GM23338 (cell line): ENCODE measurements around the gene TEN1. TPM values are rescaled to one million over a fixed set of nuclear protein-coding genes. Genes with fewer than 3 reads are reported as not detected.

ENCODE experiments used
- ATAC-seq: fragments of 200-7000 bp; cut with Tn5 transposase; 3 replicates; pipeline ENCODE4 v1.9.1; 2020
- DNase-seq: peaks from one replicate; pipeline ENCODE4 v3.0.0-alpha.2; 2015; ENCODE audit warnings: low spot score
- H2AFZ ChIP-seq: fragments of 200-600 bp; sonication (generic); 2 replicates; pipeline ENCODE4 v1.8.0; 2016; ENCODE audit warnings: antibody characterized with exemption, mild to moderate bottlenecking, moderate library complexity
- H3F3A ChIP-seq: fragments of 200-600 bp; sonication (generic); replicated peaks from 2 replicates; pipeline ENCODE4 v1.8.0; 2017; ENCODE audit warnings: antibody characterized with exemption, mixed run types, low read depth
- H3K27ac ChIP-seq: fragments of 200-600 bp; sonication (generic); 2 replicates; pipeline ENCODE4 v1.6.1; 2016; ENCODE audit warnings: low read depth
- H3K27me3 ChIP-seq: fragments of 200-600 bp; sonication (generic); 2 replicates; pipeline ENCODE4 v1.8.0; 2016; ENCODE audit warnings: mild to moderate bottlenecking, mixed run types, moderate library complexity; ENCODE audit not compliant: insufficient read depth
- H3K36me3 ChIP-seq: fragments of 200-600 bp; sonication (generic); 2 replicates; pipeline ENCODE4 v1.8.0; 2016; ENCODE audit warnings: mild to moderate bottlenecking; ENCODE audit not compliant: insufficient read depth
- H3K4me1 ChIP-seq: fragments of 200-600 bp; sonication (generic); 2 replicates; pipeline ENCODE4 v1.8.0; 2016; ENCODE audit warnings: mild to moderate bottlenecking, moderate library complexity; ENCODE audit not compliant: insufficient read depth
- H3K4me2 ChIP-seq: fragments of 200-600 bp; sonication (generic); 2 replicates; pipeline ENCODE4 v1.7.1; 2017; ENCODE audit warnings: mixed run types
- H3K4me3 ChIP-seq: fragments of 200-600 bp; sonication (generic); 2 replicates; pipeline ENCODE4 v1.6.1; 2016; ENCODE audit warnings: mixed run types
- H3K79me2 ChIP-seq: fragments of 200-600 bp; sonication (generic); replicated peaks from 2 replicates; pipeline ENCODE4 v1.8.0; 2017; ENCODE audit warnings: mild to moderate bottlenecking; ENCODE audit not compliant: insufficient read depth
- H3K9me2 ChIP-seq: fragments of 200-600 bp; sonication (generic); 2 replicates; pipeline ENCODE4 v1.8.0; 2017; ENCODE audit not compliant: insufficient read depth
- H4K20me1 ChIP-seq: fragments of 200-600 bp; sonication (generic); replicated peaks from 2 replicates; pipeline ENCODE4 v1.8.0; 2017; ENCODE audit warnings: mild to moderate bottlenecking; ENCODE audit not compliant: insufficient read depth
- H3K27ac Mint-ChIP-seq: 2 replicates; pipeline ENCODE4 v1.8.0; 2020; ENCODE audit warnings: inconsistent platforms, mild to moderate bottlenecking, moderate library complexity, mixed read lengths
- H3K27me3 Mint-ChIP-seq: 3 replicates; pipeline ENCODE4 v1.8.0; 2022; ENCODE audit warnings: low read depth, mild to moderate bottlenecking, moderate library complexity, mixed read lengths, inconsistent platforms; ENCODE audit not compliant: insufficient read depth, poor library complexity
- H3K36me3 Mint-ChIP-seq: 3 replicates; pipeline ENCODE4 v1.8.0; 2021; ENCODE audit warnings: low read depth, mild to moderate bottlenecking, inconsistent platforms, moderate library complexity, mixed read lengths
- H3K4me1 Mint-ChIP-seq: 3 replicates; pipeline ENCODE4 v1.8.0; 2020; ENCODE audit warnings: mild to moderate bottlenecking, inconsistent platforms, mixed read lengths
- H3K4me3 Mint-ChIP-seq: 3 replicates; pipeline ENCODE4 v1.8.0; 2021; ENCODE audit warnings: moderate library complexity, mild to moderate bottlenecking, inconsistent platforms, mixed read lengths
- H3K9me3 Mint-ChIP-seq: 3 replicates; pipeline ENCODE4 v1.8.0; 2020; ENCODE audit warnings: moderate library complexity, mild to moderate bottlenecking, inconsistent platforms, mixed read lengths
- CREB1 ChIP-seq: fragments of 250-450 bp; sonication (Bioruptor Pico); IDR thresholded peaks from 2 replicates; pipeline ENCODE4 v1.5.0; 2020; ENCODE audit warnings: low read depth, mild to moderate bottlenecking, moderate library complexity
- EZH2phosphoT487 ChIP-seq: fragments of 200-600 bp; sonication (generic); IDR thresholded peaks from one replicate; pipeline ENCODE4 v1.8.1; 2018; ENCODE audit warnings: antibody characterized with exemption; ENCODE audit not compliant: unreplicated experiment
- POLR2AphosphoS5 ChIP-seq: IDR thresholded peaks from 2 replicates; pipeline ENCODE4 v1.6.1; 2016; ENCODE audit warnings: antibody characterized with exemption, low read depth
- ZNF114 ChIP-seq: fragments of 250-450 bp; sonication (Bioruptor Pico); IDR thresholded peaks from 2 replicates; pipeline ENCODE4 v1.5.0; 2020; ENCODE audit warnings: mild to moderate bottlenecking, moderate library complexity
- polyA plus RNA-seq: library from polyadenylated mRNA; unstranded; fragments of >200 nt; fragmentation: Nextera tagmentation; extraction: Ambion mirVana; gene quantifications from 2 replicates; pipeline ENCODE4 v1.2.1, GENCODE V29; 2016
- total RNA-seq: library from RNA; depleted of rRNA; stranded (reverse); fragments of >200 nt; shearing (Covaris generic); gene quantifications from 2 replicates; pipeline ENCODE4 v1.2.3, GENCODE V29; 2014
- TF ChIP-seq, protein P1 (sequence below), 2 experiments: fragments of 200-600 bp in 1 of 2; sonication (generic) in 1 of 2; conservative IDR thresholded peaks; 2 replicates each; pipeline versions ENCODE4 v1.5.1 to v1.6.1; 2016 to 2017; ENCODE audit warnings: antibody characterized with exemption in 2 of 2, low read depth in 2 of 2, mild to moderate bottlenecking in 2 of 2, moderate library complexity in 1 of 2
- TF ChIP-seq, protein P2 (sequence below): IDR thresholded peaks from 2 replicates; pipeline ENCODE4 v1.6.1; 2016; ENCODE audit warnings: antibody characterized with exemption

The TEN1 gene
- total and polyA plus RNA-seq, 2 experiments from 2014 or later = 11.3 to 14.1 TPM

DNA sequence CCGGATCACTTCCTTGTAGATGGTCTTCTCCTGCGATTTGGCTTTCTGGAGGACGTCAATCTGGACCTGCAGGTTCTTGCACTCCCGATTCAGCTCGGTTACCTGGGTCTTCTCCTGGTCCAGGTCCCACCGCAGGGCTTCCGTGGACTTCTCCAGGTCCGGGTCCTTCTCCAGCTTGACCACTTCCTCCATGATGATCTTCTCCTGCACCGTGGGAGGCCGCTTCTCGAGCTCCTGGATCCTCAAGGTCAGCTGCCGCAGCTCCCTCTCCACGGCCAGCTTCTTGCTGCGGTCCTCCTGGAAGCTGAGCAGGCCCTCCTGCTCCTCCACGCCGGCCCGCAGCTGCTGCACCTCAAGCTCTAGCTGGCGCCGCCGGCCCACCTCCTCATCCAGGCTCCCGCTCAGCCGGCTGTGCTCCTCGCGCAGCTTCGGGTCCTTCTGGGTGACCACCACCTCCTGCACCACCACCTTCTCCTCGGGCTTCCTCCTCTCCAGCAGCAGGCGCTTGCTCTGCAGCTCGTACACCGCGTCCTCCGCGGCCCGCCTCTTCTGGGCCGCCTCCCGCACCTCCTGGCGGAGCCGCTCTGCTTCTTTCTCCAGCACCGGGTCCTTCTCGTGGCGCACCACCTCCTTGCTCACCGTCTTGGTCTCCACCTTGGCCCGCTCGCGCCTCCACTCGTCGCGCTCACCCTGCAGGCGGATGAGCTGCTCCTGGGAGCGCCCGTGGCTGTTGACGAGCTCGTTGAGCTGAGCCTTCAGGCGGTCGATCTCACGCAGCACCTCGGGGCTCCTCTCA, 29.8 kb downstream of the TEN1 start:
- H3K4me1 ChIP-seq = no peaks in the 10 kb centered on the region
- Mint-ChIP-seq H3K27ac (no peak overlapping the region), H3K36me3 (peaks cover 3% of the 10 kb centered on the region), H3K4me1 (peaks cover 2% of the 10 kb centered on the region), H3K27me3 (peaks cover 12% of the 10 kb centered on the region), H3K4me3 (no peak overlapping the region), H3K9me3 (no peaks in the 10 kb centered on the region; the same call in none of the 3 replicates)
- H3K79me2 ChIP-seq = no peaks in the 10 kb centered on the region
- no peak for TF ChIP-seq EZH2phosphoT487
- no peaks in the 10 kb centered on the region for H3K9me2 ChIP-seq
- H4K20me1 ChIP-seq = no peaks in the 10 kb centered on the region
- no peak overlapping the region for H3K4me2 ChIP-seq
- no peak overlapping the region for H3K4me3 ChIP-seq
- H3K27ac ChIP-seq = no peak overlapping the region
- H3F3A ChIP-seq = 0 out of 2 replicates have a peak, but pooled peaks cover 3% of the 10 kb centered on the region
- no peaks in the 10 kb centered on the region for H3K27me3 ChIP-seq
- no peak overlapping the region for H2AFZ ChIP-seq
- ATAC-seq = no peak
- DNase-seq = no peak
- H3K36me3 ChIP-seq = no peaks in the 10 kb centered on the region

DNA sequence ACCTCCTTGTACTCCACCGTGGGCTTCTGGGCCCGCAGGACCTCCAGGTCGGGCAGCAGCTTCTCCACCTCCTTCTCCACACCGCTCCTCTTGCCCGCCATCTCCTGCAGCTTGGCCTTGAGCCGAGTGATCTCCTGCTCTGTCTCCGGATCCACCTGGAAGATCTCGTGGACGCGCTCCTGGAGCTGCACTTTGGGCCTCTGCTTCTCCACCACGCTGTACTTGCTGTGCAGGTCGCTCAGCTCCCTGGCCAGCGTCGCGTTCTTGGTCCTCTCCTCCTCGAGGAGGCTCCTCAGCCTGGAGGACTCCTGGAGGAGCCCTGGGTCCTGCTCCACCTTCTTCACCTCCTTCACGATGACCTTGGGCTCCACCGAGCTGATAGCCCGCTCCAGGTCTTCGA, 30.4 kb downstream of the TEN1 start:
- ATAC-seq (no peak), DNase-seq (no peak)
- Histone ChIP-seq H3F3A (0 out of 2 replicates have a peak, but pooled peaks cover 6% of the 10 kb centered on the region), H3K9me2 (no peaks in the 10 kb centered on the region), H3K27ac (no peak overlapping the region), H3K36me3 (no peaks in the 10 kb centered on the region), H3K79me2 (no peaks in the 10 kb centered on the region), H3K4me3 (no peak overlapping the region), H3K4me1 (no peaks in the 10 kb centered on the region), H3K4me2 (no peak overlapping the region), H2AFZ (no peak overlapping the region), H4K20me1 (no peaks in the 10 kb centered on the region), H3K27me3 (no peaks in the 10 kb centered on the region)
- Mint-ChIP-seq H3K36me3 (peaks cover 3% of the 10 kb centered on the region), H3K4me3 (no peak overlapping the region), H3K27me3 (peaks cover 12% of the 10 kb centered on the region), H3K27ac (no peak overlapping the region), H3K9me3 (no peaks in the 10 kb centered on the region; the same call in none of the 3 replicates), H3K4me1 (peaks cover 5% of the 10 kb centered on the region)
- no peak for TF ChIP-seq EZH2phosphoT487
- TF ChIP-seq CREB1 = no peak
- no peak for TF ChIP-seq ZNF114
- TF ChIP-seq, protein P1, sequence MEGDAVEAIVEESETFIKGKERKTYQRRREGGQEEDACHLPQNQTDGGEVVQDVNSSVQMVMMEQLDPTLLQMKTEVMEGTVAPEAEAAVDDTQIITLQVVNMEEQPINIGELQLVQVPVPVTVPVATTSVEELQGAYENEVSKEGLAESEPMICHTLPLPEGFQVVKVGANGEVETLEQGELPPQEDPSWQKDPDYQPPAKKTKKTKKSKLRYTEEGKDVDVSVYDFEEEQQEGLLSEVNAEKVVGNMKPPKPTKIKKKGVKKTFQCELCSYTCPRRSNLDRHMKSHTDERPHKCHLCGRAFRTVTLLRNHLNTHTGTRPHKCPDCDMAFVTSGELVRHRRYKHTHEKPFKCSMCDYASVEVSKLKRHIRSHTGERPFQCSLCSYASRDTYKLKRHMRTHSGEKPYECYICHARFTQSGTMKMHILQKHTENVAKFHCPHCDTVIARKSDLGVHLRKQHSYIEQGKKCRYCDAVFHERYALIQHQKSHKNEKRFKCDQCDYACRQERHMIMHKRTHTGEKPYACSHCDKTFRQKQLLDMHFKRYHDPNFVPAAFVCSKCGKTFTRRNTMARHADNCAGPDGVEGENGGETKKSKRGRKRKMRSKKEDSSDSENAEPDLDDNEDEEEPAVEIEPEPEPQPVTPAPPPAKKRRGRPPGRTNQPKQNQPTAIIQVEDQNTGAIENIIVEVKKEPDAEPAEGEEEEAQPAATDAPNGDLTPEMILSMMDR (conservative IDR thresholded peaks at IDR 0.05; ENCODE audit: low read depth in 2 of 2) = no peak
- TF ChIP-seq POLR2AphosphoS5 = no peak
- TF ChIP-seq, protein P2, sequence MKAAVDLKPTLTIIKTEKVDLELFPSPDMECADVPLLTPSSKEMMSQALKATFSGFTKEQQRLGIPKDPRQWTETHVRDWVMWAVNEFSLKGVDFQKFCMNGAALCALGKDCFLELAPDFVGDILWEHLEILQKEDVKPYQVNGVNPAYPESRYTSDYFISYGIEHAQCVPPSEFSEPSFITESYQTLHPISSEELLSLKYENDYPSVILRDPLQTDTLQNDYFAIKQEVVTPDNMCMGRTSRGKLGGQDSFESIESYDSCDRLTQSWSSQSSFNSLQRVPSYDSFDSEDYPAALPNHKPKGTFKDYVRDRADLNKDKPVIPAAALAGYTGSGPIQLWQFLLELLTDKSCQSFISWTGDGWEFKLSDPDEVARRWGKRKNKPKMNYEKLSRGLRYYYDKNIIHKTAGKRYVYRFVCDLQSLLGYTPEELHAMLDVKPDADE = no peak
